HEK293 (cell line): ENCODE results near the gene PCDH9.

Source experiments
- CTCF ChIA-PET: fragments of 350-600 bp; formaldehyde crosslinking; extraction: SDS; loops from one replicate; lab custom pipeline; 2021; ENCODE audit warnings: antibody characterized with exemption; lab: Yijun Ruan, JAX
- POLR2A ChIA-PET: fragments of 300-600 bp; formaldehyde crosslinking; extraction: SDS; loops from one replicate; lab custom pipeline; 2020; ENCODE audit warnings: antibody characterized with exemption, inconsistent platforms; lab: Yijun Ruan, JAX
- H3K27ac ChIP-seq: fragments of 200-500 bp; sonication (Bioruptor generic); 2 replicates; pipeline ENCODE4 v1.5.1; 2014; ENCODE audit warnings: low read depth, low read length, control low read depth, inconsistent platforms; ENCODE audit errors: extremely low read depth
- H3K36me3 ChIP-seq, 2 experiments: fragments of 200-500 bp in 1 of 2; sonication (Bioruptor generic) in 1 of 2; 1 replicate in 1 of 2; 2 replicates in 1 of 2; pipeline ENCODE4 v1.5.1; 2014 to 2017; ENCODE audit warnings: inconsistent platforms in 2 of 2, low read length in 2 of 2; ENCODE audit not compliant: control insufficient read depth in 2 of 2, insufficient read depth in 1 of 2
- H3K4me1 ChIP-seq: fragments of 200-500 bp; sonication (Bioruptor generic); 2 replicates; pipeline ENCODE4 v1.5.1; 2014; ENCODE audit warnings: mild to moderate bottlenecking, low read length, inconsistent platforms; ENCODE audit not compliant: control insufficient read depth, insufficient read depth
- H3K4me3 ChIP-seq: 2 replicates; pipeline ENCODE4 v1.5.1; 2011; ENCODE audit warnings: low read depth, mild to moderate bottlenecking, control low read depth, low read length, moderate library complexity
- H3K9me3 ChIP-seq: fragments of 200-500 bp; sonication (Bioruptor generic); 2 replicates; pipeline ENCODE4 v1.5.1; 2014; ENCODE audit warnings: low read depth, low read length, inconsistent platforms; ENCODE audit not compliant: control insufficient read depth, insufficient read depth
- FEZF1 ChIP-seq: fragments of 450-650 bp; formaldehyde crosslinking; IDR thresholded peaks from 2 replicates; pipeline ENCODE4 v1.5.1; 2016; ENCODE audit warnings: missing biosample characterization, missing genetic modification characterization
- GLI4 ChIP-seq: fragments of 450-650 bp; formaldehyde crosslinking; IDR thresholded peaks from 2 replicates; pipeline ENCODE4 v1.5.1; 2016; ENCODE audit warnings: missing biosample characterization, missing genetic modification characterization
- MEIS1 ChIP-seq: sonication (generic); formaldehyde crosslinking; IDR thresholded peaks from 2 replicates; pipeline ENCODE4 v1.8.1; 2022; ENCODE audit warnings: missing genetic modification reagents, mild to moderate bottlenecking, borderline replicate concordance
- MZF1 ChIP-seq: fragments of 450-650 bp; formaldehyde crosslinking; IDR thresholded peaks from 2 replicates; pipeline ENCODE4 v1.5.1; 2017; ENCODE audit warnings: missing biosample characterization, missing genetic modification characterization, borderline replicate concordance
- TCF7L2 ChIP-seq: IDR thresholded peaks from 2 replicates; pipeline ENCODE4 v1.6.1; 2011; ENCODE audit warnings: low read depth, mild to moderate bottlenecking, inconsistent platforms, low read length, moderate library complexity, borderline replicate concordance
- ZBTB21 ChIP-seq: fragments of 450-650 bp; formaldehyde crosslinking; IDR thresholded peaks from 2 replicates; pipeline ENCODE4 v1.5.1; 2017; ENCODE audit warnings: missing biosample characterization, missing genetic modification characterization
- ZBTB48 ChIP-seq: fragments of 450-650 bp; formaldehyde crosslinking; IDR thresholded peaks from 2 replicates; pipeline ENCODE4 v1.5.1; 2016; ENCODE audit warnings: missing biosample characterization, missing genetic modification characterization
- ZFP41 ChIP-seq: fragments of 450-650 bp; formaldehyde crosslinking; IDR thresholded peaks from 2 replicates; pipeline ENCODE4 v1.5.1; 2016; ENCODE audit warnings: missing biosample characterization, missing genetic modification characterization, borderline replicate concordance
- ZNF114 ChIP-seq: fragments of 450-650 bp; formaldehyde crosslinking; IDR thresholded peaks from 2 replicates; pipeline ENCODE4 v1.5.0; 2017; ENCODE audit warnings: missing biosample characterization, missing genetic modification characterization
- ZNF138 ChIP-seq: fragments of 450-650 bp; formaldehyde crosslinking; IDR thresholded peaks from 2 replicates; pipeline ENCODE4 v1.5.1; 2016; ENCODE audit warnings: missing biosample characterization, missing genetic modification characterization, borderline replicate concordance
- ZNF266 ChIP-seq: fragments of 450-650 bp; formaldehyde crosslinking; IDR thresholded peaks from 2 replicates; pipeline ENCODE4 v1.5.1; 2016; ENCODE audit warnings: missing biosample characterization, missing genetic modification characterization, low read depth
- ZNF473 ChIP-seq: fragments of 450-650 bp; formaldehyde crosslinking; IDR thresholded peaks from 2 replicates; pipeline ENCODE4 v1.5.1; 2017; ENCODE audit warnings: missing biosample characterization, missing genetic modification characterization
- ZNF560 ChIP-seq: fragments of 450-650 bp; formaldehyde crosslinking; IDR thresholded peaks from 2 replicates; pipeline ENCODE4 v1.5.1; 2017; ENCODE audit warnings: missing biosample characterization, missing genetic modification characterization, borderline replicate concordance
- ZNF677 ChIP-seq: fragments of 450-650 bp; IDR thresholded peaks from 2 replicates; pipeline ENCODE4 v1.5.0; 2018; ENCODE audit warnings: missing biosample characterization, mild to moderate bottlenecking, missing genetic modification characterization, moderate library complexity
- ZNF777 ChIP-seq: fragments of 450-650 bp; formaldehyde crosslinking; IDR thresholded peaks from 2 replicates; pipeline ENCODE4 v1.5.1; 2017; ENCODE audit warnings: missing biosample characterization, missing genetic modification characterization, borderline replicate concordance
- ZSCAN16 ChIP-seq: fragments of 450-650 bp; formaldehyde crosslinking; IDR thresholded peaks from 2 replicates; pipeline ENCODE4 v1.5.1; 2016; ENCODE audit warnings: missing biosample characterization, missing genetic modification characterization
- TF ChIP-seq, protein P1 (sequence below): fragments of 450-650 bp; IDR thresholded peaks from 2 replicates; pipeline ENCODE4 v1.5.1; 2018; ENCODE audit warnings: missing biosample characterization, missing genetic modification characterization
- TF ChIP-seq, protein P2 (sequence below): sonication (generic); formaldehyde crosslinking; IDR thresholded peaks from 2 replicates; pipeline ENCODE4 v1.8.1; 2022; ENCODE audit warnings: mild to moderate bottlenecking, moderate library complexity, missing genetic modification reagents
- TF ChIP-seq, protein P3 (sequence below): fragments of 450-650 bp; formaldehyde crosslinking; IDR thresholded peaks from 2 replicates; pipeline ENCODE4 v1.5.1; 2016; ENCODE audit warnings: missing biosample characterization, missing genetic modification characterization
- TF ChIP-seq, protein P4 (sequence below): fragments of 450-650 bp; formaldehyde crosslinking; IDR thresholded peaks from 2 replicates; pipeline ENCODE4 v1.5.1; 2016; ENCODE audit warnings: missing biosample characterization, missing genetic modification characterization
- TF ChIP-seq, protein P5 (sequence below): fragments of 450-650 bp; formaldehyde crosslinking; IDR thresholded peaks from 2 replicates; pipeline ENCODE4 v1.5.1; 2016; ENCODE audit warnings: missing biosample characterization, missing genetic modification characterization

PCDH9 gene

DNA sequence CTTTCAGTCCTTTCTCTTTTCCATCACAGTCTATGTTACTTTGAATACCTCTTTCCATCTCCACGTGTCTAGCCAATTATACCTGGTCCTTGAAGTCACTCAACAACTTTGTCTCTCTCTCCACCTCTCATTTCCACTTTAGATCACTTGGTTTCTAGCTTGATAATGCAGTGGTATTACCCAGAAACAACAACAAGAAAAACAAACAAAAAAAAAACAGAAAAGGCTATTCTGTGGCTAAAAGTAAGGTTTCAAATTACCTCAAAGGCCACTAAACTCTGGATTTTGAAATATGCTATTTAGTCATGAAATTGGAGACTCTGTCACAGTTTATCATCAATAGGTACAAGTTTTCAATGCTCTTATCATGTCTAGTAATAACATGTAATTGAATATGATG lies 184.8 kb downstream of the PCDH9 start (continued):
- TF ChIP-seq TCF7L2 (peak; percentile 53; the same call in 1 of the 2 replicates), ZFP41 (tag by site-specific recombination) (no peak), FEZF1 (tag by site-specific recombination) (peak; percentile 74)

DNA sequence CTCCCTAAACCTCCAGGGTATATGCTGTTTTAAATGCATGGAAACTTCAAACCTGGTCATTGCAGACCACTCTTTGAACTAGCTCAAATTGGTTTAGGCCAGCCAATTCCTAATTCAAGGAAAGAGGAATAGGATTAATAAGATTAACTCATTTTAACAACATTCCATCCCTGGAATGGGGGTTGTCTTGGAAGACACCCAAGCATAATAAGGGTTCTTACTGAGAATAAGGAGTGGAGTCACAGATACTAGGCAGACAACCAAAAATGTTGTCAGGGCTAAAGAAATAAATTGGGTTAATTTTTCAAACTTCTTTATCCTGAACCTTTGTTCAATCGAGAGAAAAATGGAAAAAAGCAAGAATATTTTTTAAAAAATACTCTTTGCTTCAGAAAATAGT lies 186.2 kb downstream of the PCDH9 start:
- no peak overlapping the region for H3K4me3 ChIP-seq
- POLR2A ChIA-PET, result no interaction called here
- CTCF ChIA-PET, result no interaction called here
- H3K27ac ChIP-seq, result no peak overlapping the region
- no peak for TF ChIP-seq ZNF138 (tag by site-specific recombination)
- TF ChIP-seq ZSCAN16, result no peak
- TF ChIP-seq, protein P1, sequence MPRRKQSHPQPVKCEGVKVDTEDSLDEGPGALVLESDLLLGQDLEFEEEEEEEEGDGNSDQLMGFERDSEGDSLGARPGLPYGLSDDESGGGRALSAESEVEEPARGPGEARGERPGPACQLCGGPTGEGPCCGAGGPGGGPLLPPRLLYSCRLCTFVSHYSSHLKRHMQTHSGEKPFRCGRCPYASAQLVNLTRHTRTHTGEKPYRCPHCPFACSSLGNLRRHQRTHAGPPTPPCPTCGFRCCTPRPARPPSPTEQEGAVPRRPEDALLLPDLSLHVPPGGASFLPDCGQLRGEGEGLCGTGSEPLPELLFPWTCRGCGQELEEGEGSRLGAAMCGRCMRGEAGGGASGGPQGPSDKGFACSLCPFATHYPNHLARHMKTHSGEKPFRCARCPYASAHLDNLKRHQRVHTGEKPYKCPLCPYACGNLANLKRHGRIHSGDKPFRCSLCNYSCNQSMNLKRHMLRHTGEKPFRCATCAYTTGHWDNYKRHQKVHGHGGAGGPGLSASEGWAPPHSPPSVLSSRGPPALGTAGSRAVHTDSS, result no peak
- TF ChIP-seq GLI4, result no peak
- TF ChIP-seq ZNF777 (tag by site-specific recombination), result no peak
- TF ChIP-seq, protein P2, sequence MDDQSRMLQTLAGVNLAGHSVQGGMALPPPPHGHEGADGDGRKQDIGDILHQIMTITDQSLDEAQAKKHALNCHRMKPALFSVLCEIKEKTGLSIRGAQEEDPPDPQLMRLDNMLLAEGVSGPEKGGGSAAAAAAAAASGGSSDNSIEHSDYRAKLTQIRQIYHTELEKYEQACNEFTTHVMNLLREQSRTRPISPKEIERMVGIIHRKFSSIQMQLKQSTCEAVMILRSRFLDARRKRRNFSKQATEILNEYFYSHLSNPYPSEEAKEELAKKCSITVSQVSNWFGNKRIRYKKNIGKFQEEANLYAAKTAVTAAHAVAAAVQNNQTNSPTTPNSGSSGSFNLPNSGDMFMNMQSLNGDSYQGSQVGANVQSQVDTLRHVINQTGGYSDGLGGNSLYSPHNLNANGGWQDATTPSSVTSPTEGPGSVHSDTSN (CRISPR knock-in tag), result no peak
- no peaks in the 10 kb centered on the region for H3K9me3 ChIP-seq
- no peaks in the 10 kb centered on the region for H3K4me1 ChIP-seq
- no peaks in the 10 kb centered on the region for H3K36me3 ChIP-seq

DNA sequence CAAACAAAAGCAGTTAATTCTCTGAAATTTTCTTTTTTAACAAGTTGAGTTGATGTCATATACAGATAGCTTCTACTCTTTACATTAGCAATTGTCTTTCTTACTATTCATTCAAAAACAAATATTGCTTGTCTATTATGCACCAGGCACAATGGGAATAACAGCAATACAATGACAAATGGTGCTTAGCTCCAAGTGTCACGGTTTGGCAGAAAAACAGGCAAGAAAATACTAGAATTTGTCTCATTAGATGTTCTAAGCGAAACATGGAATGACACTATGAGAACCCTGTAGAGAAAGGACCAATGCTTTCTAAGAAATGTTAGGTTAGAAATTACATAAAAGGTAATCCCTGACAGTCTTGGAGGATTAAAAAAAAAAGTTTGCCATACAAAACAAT lies 187.6 kb downstream of the PCDH9 start:
- ChIA-PET CTCF (no interaction called here), POLR2A (no interaction called here)
- H3K4me1 ChIP-seq, result no peaks in the 10 kb centered on the region

DNA sequence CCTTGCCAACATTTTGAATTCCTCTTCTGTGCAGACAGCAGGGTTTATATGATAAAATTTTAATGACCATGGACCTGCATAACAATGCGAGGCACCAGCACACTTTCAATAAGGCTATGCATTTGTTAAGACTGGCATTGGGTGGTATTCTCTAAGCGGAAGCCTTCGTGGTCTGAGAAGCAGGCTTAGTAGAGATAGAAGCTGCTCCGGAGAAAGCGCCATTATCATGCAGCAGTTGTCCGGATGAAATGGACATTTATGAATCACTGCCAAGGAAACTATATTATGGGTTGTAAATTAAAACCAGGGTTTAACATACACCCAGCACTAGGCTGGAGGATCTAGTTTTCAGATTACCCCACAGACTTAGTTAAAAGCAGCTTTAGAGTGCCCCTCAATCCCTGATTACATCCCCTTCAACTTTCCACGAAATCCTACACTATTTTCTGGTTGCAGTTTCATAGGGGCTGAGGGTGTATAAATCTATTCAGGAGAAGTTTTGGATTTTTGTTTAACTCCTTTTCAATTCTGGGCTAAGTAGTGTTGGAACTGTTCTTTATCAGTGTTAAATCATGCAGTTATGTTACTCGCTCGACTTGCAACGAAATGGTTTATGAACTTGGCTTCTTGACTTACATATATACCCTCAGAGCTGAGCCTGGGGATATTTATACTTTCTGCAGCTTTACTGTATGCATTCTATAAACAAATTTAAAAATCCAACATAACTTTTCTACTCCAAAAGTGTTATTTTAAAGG lies 193.3 kb downstream of the PCDH9 start:
- Histone ChIP-seq H3K27ac (no peak overlapping the region), H3K36me3 (no peaks in the 10 kb centered on the region), H3K4me3 (no peak overlapping the region), H3K9me3 (no peaks in the 10 kb centered on the region), H3K4me1 (no peaks in the 10 kb centered on the region)
- POLR2A ChIA-PET, result no interaction called here
- TF ChIP-seq ZNF473 (tag by site-specific recombination), result no peak
- TF ChIP-seq, protein P3, sequence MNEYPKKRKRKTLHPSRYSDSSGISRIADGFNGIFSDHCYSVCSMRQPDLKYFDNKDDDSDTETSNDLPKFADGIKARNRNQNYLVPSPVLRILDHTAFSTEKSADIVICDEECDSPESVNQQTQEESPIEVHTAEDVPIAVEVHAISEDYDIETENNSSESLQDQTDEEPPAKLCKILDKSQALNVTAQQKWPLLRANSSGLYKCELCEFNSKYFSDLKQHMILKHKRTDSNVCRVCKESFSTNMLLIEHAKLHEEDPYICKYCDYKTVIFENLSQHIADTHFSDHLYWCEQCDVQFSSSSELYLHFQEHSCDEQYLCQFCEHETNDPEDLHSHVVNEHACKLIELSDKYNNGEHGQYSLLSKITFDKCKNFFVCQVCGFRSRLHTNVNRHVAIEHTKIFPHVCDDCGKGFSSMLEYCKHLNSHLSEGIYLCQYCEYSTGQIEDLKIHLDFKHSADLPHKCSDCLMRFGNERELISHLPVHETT (tag by site-specific recombination), result no peak
- no peak for TF ChIP-seq ZBTB21 (tag by site-specific recombination)
- TF ChIP-seq, protein P4, sequence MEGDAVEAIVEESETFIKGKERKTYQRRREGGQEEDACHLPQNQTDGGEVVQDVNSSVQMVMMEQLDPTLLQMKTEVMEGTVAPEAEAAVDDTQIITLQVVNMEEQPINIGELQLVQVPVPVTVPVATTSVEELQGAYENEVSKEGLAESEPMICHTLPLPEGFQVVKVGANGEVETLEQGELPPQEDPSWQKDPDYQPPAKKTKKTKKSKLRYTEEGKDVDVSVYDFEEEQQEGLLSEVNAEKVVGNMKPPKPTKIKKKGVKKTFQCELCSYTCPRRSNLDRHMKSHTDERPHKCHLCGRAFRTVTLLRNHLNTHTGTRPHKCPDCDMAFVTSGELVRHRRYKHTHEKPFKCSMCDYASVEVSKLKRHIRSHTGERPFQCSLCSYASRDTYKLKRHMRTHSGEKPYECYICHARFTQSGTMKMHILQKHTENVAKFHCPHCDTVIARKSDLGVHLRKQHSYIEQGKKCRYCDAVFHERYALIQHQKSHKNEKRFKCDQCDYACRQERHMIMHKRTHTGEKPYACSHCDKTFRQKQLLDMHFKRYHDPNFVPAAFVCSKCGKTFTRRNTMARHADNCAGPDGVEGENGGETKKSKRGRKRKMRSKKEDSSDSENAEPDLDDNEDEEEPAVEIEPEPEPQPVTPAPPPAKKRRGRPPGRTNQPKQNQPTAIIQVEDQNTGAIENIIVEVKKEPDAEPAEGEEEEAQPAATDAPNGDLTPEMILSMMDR, result no peak
- peak; percentile 41; the same call in 1 of the 2 replicates for TF ChIP-seq MZF1
- CTCF ChIA-PET, result no interaction called here

More for the DNA sequence above, 187.6 kb downstream of the PCDH9 start:
- Histone ChIP-seq H3K36me3 (no peaks in the 10 kb centered on the region), H3K4me3 (no peak overlapping the region), H3K9me3 (no peaks in the 10 kb centered on the region), H3K27ac (no peak overlapping the region)
- TF ChIP-seq, protein P5, sequence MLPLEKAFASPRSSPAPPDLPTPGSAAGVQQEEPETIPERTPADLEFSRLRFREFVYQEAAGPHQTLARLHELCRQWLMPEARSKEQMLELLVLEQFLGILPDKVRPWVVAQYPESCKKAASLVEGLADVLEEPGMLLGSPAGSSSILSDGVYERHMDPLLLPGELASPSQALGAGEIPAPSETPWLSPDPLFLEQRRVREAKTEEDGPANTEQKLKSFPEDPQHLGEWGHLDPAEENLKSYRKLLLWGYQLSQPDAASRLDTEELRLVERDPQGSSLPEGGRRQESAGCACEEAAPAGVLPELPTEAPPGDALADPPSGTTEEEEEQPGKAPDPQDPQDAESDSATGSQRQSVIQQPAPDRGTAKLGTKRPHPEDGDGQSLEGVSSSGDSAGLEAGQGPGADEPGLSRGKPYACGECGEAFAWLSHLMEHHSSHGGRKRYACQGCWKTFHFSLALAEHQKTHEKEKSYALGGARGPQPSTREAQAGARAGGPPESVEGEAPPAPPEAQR (tag by site-specific recombination), result no peak
- TF ChIP-seq ZNF560 (tag by site-specific recombination) (no peak), ZBTB48 (tag by site-specific recombination) (no peak), ZNF114 (tag by site-specific recombination) (no peak), ZNF266 (no peak), ZNF677 (tag by site-specific recombination) (no peak), MEIS1 (CRISPR knock-in tag) (no peak)
